Astrocyte (in vitro differentiated cells and primary cell): ENCODE results near the gene HEATR1. TPM values are rescaled to one million over a fixed set of nuclear protein-coding genes. Genes with fewer than 3 reads are reported as not detected.

Source experiments
- DNase-seq: peaks from one replicate; pipeline ENCODE4 v3.0.0-alpha.2; 2010; ENCODE audit warnings: low read depth
- FAIRE-seq: peaks from 2 replicates; lab custom pipeline; 2011; peaks lifted over from hg19 to GRCh38; lab: Jason Lieb, UNC
- H2AFZ ChIP-seq: 2 replicates; pipeline ENCODE4 v1.6.0; 2012; ENCODE audit warnings: low read depth, low read length, inconsistent platforms
- H3K27ac ChIP-seq: 2 replicates; pipeline ENCODE4 v1.5.1; 2011; ENCODE audit warnings: low read depth, low read length, inconsistent platforms
- H3K27me3 ChIP-seq: 2 replicates; pipeline ENCODE4 v1.6.0; 2011; ENCODE audit warnings: low read length, inconsistent platforms; ENCODE audit not compliant: insufficient read depth
- H3K36me3 ChIP-seq: 2 replicates; pipeline ENCODE4 v1.5.1; 2011; ENCODE audit warnings: low read length, inconsistent platforms; ENCODE audit not compliant: insufficient read depth
- H3K4me1 ChIP-seq: 2 replicates; pipeline ENCODE4 v1.5.1; 2011; ENCODE audit warnings: low read length, inconsistent platforms; ENCODE audit not compliant: insufficient read depth
- H3K4me2 ChIP-seq: 2 replicates; pipeline ENCODE4 v1.6.0; 2012; ENCODE audit warnings: low read length, inconsistent platforms
- H3K4me3 ChIP-seq: 2 replicates; pipeline ENCODE4 v1.5.1; 2011; ENCODE audit warnings: low read depth, mild to moderate bottlenecking, low read length, inconsistent platforms; ENCODE audit not compliant: insufficient read depth
- H3K79me2 ChIP-seq: 2 replicates; pipeline ENCODE4 v1.6.0; 2012; ENCODE audit warnings: mild to moderate bottlenecking, low read length, inconsistent platforms; ENCODE audit not compliant: insufficient read depth
- H3K9ac ChIP-seq: 2 replicates; pipeline ENCODE4 v1.6.0; 2012; ENCODE audit warnings: mild to moderate bottlenecking, low read length, inconsistent platforms
- H3K9me3 ChIP-seq: 2 replicates; pipeline ENCODE4 v1.5.1; 2012; ENCODE audit warnings: low read depth, mild to moderate bottlenecking, low read length, inconsistent platforms; ENCODE audit not compliant: insufficient read depth
- H4K20me1 ChIP-seq: 2 replicates; pipeline ENCODE4 v1.6.0; 2012; ENCODE audit warnings: low read length, inconsistent platforms; ENCODE audit not compliant: insufficient read depth
- H3K27ac Mint-ChIP-seq: one replicate; pipeline ENCODE4 v1.8.0; 2021; ENCODE audit warnings: mild to moderate bottlenecking, mixed read lengths; ENCODE audit not compliant: unreplicated experiment
- H3K27me3 Mint-ChIP-seq: one replicate; pipeline ENCODE4 v1.8.0; 2021; ENCODE audit warnings: low read depth, mixed read lengths; ENCODE audit not compliant: unreplicated experiment
- H3K36me3 Mint-ChIP-seq: one replicate; pipeline ENCODE4 v1.8.0; 2021; ENCODE audit warnings: low read depth, mixed read lengths; ENCODE audit not compliant: unreplicated experiment
- H3K4me1 Mint-ChIP-seq: one replicate; pipeline ENCODE4 v1.8.0; 2021; ENCODE audit warnings: low read depth, mixed read lengths; ENCODE audit not compliant: unreplicated experiment
- H3K4me3 Mint-ChIP-seq: one replicate; pipeline ENCODE4 v1.8.0; 2021; ENCODE audit warnings: mild to moderate bottlenecking, moderate library complexity, mixed read lengths; ENCODE audit not compliant: unreplicated experiment
- H3K9me3 Mint-ChIP-seq: one replicate; pipeline ENCODE4 v1.8.0; 2021; ENCODE audit warnings: mild to moderate bottlenecking, mixed read lengths; ENCODE audit not compliant: unreplicated experiment
- CTCF ChIP-seq: IDR thresholded peaks from 2 replicates; pipeline ENCODE4 v1.5.1; 2011; ENCODE audit warnings: low read depth, mild to moderate bottlenecking, inconsistent platforms, low read length, moderate library complexity; ENCODE audit not compliant: insufficient read depth
- EZH2 ChIP-seq: IDR thresholded peaks from 2 replicates; pipeline ENCODE4 v1.6.1; 2012; ENCODE audit warnings: mild to moderate bottlenecking, low read length, inconsistent platforms; ENCODE audit not compliant: insufficient read depth
- total RNA-seq: library from RNA; stranded (reverse); gene quantifications from 2 replicates; pipeline ENCODE4 v1.2.1, GENCODE V29; 2021

Gene HEATR1
- total RNA-seq, 1 donor from 2014 or later: 43.3 TPM

GRCh38 chr1:236511735-236512418 lies 92.4 kb downstream of the HEATR1 start:
- Mint-ChIP-seq H3K27me3 (no peaks in the 10 kb centered on the region), H3K4me3 (no peak overlapping the region), H3K9me3 (no peaks in the 10 kb centered on the region), H3K36me3 (no peaks in the 10 kb centered on the region), H3K27ac (no peak overlapping the region), H3K4me1 (peaks cover 10% of the 10 kb centered on the region)
- FAIRE-seq (no peak), DNase-seq (no peak)
- Histone ChIP-seq H3K4me3 (no peak overlapping the region), H4K20me1 (no peaks in the 10 kb centered on the region), H3K4me2 (no peak overlapping the region), H3K27me3 (peaks cover 3% of the 10 kb centered on the region), H3K9me3 (no peaks in the 10 kb centered on the region), H3K79me2 (no peaks in the 10 kb centered on the region), H3K9ac (no peak overlapping the region), H2AFZ (no peak overlapping the region), H3K27ac (no peak overlapping the region), H3K4me1 (peaks cover 11% of the 10 kb centered on the region), H3K36me3 (no peaks in the 10 kb centered on the region)
- TF ChIP-seq CTCF: no peak
- no peak for TF ChIP-seq EZH2

- Histone ChIP-seq H3K27me3 (peaks cover 3% of the 10 kb centered on the region), H4K20me1 (no peaks in the 10 kb centered on the region), H3K9ac (no peak overlapping the region), H3K4me2 (no peak overlapping the region), H3K9me3 (no peaks in the 10 kb centered on the region), H3K36me3 (no peaks in the 10 kb centered on the region), H3K4me3 (no peak overlapping the region), H2AFZ (no peak overlapping the region), H3K79me2 (no peaks in the 10 kb centered on the region), H3K4me1 (peaks cover 7% of the 10 kb centered on the region), H3K27ac (no peak overlapping the region)
- H3K4me3 Mint-ChIP-seq: no peak overlapping the region
- H3K9me3 Mint-ChIP-seq: no peaks in the 10 kb centered on the region
- no peak for TF ChIP-seq EZH2
- no peak for TF ChIP-seq CTCF
- peaks cover 4% of the 10 kb centered on the region for H3K4me1 Mint-ChIP-seq
- no peak overlapping the region for H3K27ac Mint-ChIP-seq
- no peaks in the 10 kb centered on the region for H3K27me3 Mint-ChIP-seq
- FAIRE-seq (no peak), DNase-seq (no peak)
- no peaks in the 10 kb centered on the region for H3K36me3 Mint-ChIP-seq
These were observed 94.5 kb downstream of the HEATR1 start for GRCh38 chr1:236509647-236510401.

GRCh38 chr1:236509203-236509602 lies 95.1 kb downstream of the HEATR1 start:
- Histone ChIP-seq H4K20me1 (no peaks in the 10 kb centered on the region), H3K4me2 (no peak overlapping the region), H2AFZ (no peak overlapping the region), H3K9me3 (no peaks in the 10 kb centered on the region), H3K4me1 (peaks cover 7% of the 10 kb centered on the region), H3K79me2 (no peaks in the 10 kb centered on the region), H3K27me3 (peaks cover 3% of the 10 kb centered on the region), H3K9ac (no peak overlapping the region), H3K36me3 (no peaks in the 10 kb centered on the region), H3K27ac (no peak overlapping the region), H3K4me3 (no peak overlapping the region)
- Mint-ChIP-seq H3K9me3 (no peaks in the 10 kb centered on the region), H3K36me3 (no peaks in the 10 kb centered on the region), H3K27ac (no peak overlapping the region), H3K4me1 (peaks cover 6% of the 10 kb centered on the region), H3K27me3 (no peaks in the 10 kb centered on the region), H3K4me3 (no peak overlapping the region)
- TF ChIP-seq CTCF: no peak
- no peak for DNase-seq
- FAIRE-seq: no peak
